GM12878 (cell line): ENCODE measurements around the gene JTB. TPM values are rescaled to one million over a fixed set of nuclear protein-coding genes. Genes with fewer than 3 reads are reported as not detected.

ENCODE experiments used
- ATAC-seq: fragments of 200-7000 bp; cut with Tn5 transposase; 3 replicates; pipeline ENCODE4 v1.9.1; 2020; ENCODE audit warnings: mild to moderate bottlenecking, moderate library complexity
- BruUV-seq: library from RNA; stranded (reverse); fragments of 400-500 nt; replicated peaks from 2 replicates; lab custom pipeline; 2021; lab: Mats Ljungman, UMichigan
- CTCF ChIA-PET: fragments of 300-600 bp; sonication (Branson Sonifier 250); formaldehyde crosslinking; extraction: SDS; loops from one replicate; lab custom pipeline; 2021; ENCODE audit warnings: inconsistent platforms; lab: Yijun Ruan, JAX
- POLR2A ChIA-PET: fragments of 350-600 bp; formaldehyde crosslinking; extraction: SDS; loops from one replicate; lab custom pipeline; 2021; ENCODE audit warnings: inconsistent platforms; lab: Charles Lee
- RAD21 ChIA-PET: fragments of 300-600 bp; sonication (Branson Sonifier 250); formaldehyde crosslinking; loops from one replicate; lab custom pipeline; 2023; ENCODE audit warnings: antibody characterized with exemption; ENCODE audit not compliant: unreplicated experiment; lab: Charles Lee
- SMC1A ChIA-PET: fragments of 300-600 bp; sonication (Branson Sonifier 250); formaldehyde crosslinking; loops from one replicate; lab custom pipeline; 2023; ENCODE audit not compliant: unreplicated experiment, uncharacterized antibody; lab: Charles Lee
- DNase-seq: peaks from one replicate; pipeline ENCODE4 v3.0.0-alpha.2; 2011; ENCODE audit warnings: low read depth, low spot score
- FAIRE-seq: peaks from 3 replicates; lab custom pipeline; 2011; peaks lifted over from hg19 to GRCh38; lab: Jason Lieb, UNC
- H2AFZ ChIP-seq: 2 replicates; pipeline ENCODE4 v1.6.0; 2011; ENCODE audit warnings: low read depth, low read length, control low read depth; ENCODE audit not compliant: control insufficient read depth
- H3K27ac ChIP-seq: 2 replicates; pipeline ENCODE4 v1.5.1; 2011; ENCODE audit warnings: control low read depth; ENCODE audit not compliant: control insufficient read depth, insufficient read depth
- H3K27me3 ChIP-seq, 2 experiments: replicated peaks in 1 of 2; 2 replicates each; pipeline versions ENCODE4 v1.6.0 to v1.6.1; 2011; ENCODE audit warnings: low read length in 1 of 2; ENCODE audit not compliant: control insufficient read depth in 2 of 2, insufficient read depth in 2 of 2
- H3K36me3 ChIP-seq, 2 experiments: 2 replicates each; pipeline ENCODE4 v1.5.1; 2011; ENCODE audit warnings: low read length in 1 of 2; ENCODE audit not compliant: control insufficient read depth in 2 of 2, insufficient read depth in 2 of 2
- H3K4me1 ChIP-seq: 2 replicates; pipeline ENCODE4 v1.6.1; 2011; ENCODE audit warnings: mild to moderate bottlenecking, low read length, moderate library complexity, mixed read lengths; ENCODE audit not compliant: control insufficient read depth, insufficient read depth
- H3K4me2 ChIP-seq: 2 replicates; pipeline ENCODE4 v1.6.0; 2011; ENCODE audit warnings: control low read depth; ENCODE audit not compliant: control insufficient read depth, insufficient read depth
- H3K4me3 ChIP-seq: fragments of 200-600 bp; sonication (generic); 2 replicates; pipeline ENCODE4 v1.5.1; 2016
- H3K79me2 ChIP-seq: 2 replicates; pipeline ENCODE4 v1.6.0; 2011; ENCODE audit warnings: low read length; ENCODE audit not compliant: control insufficient read depth, insufficient read depth
- H3K9ac ChIP-seq: 2 replicates; pipeline ENCODE4 v1.8.0; 2011; ENCODE audit warnings: low read length, control low read depth, mixed read lengths; ENCODE audit not compliant: control insufficient read depth, insufficient read depth
- H3K9me3 ChIP-seq: replicated peaks from 3 replicates; pipeline ENCODE4 v1.5.1; 2011; ENCODE audit warnings: mild to moderate bottlenecking, low read length; ENCODE audit not compliant: control insufficient read depth, insufficient read depth
- H4K20me1 ChIP-seq: 2 replicates; pipeline ENCODE4 v1.6.0; 2011; ENCODE audit not compliant: control insufficient read depth, insufficient read depth
- CEBPB ChIP-seq, 2 experiments: fragments of 150-350 bp in 1 of 2; IDR thresholded peaks; 2 replicates each; pipeline ENCODE4 v1.6.1; 2012 to 2014; ENCODE audit warnings: low read depth in 2 of 2, low read length in 2 of 2, borderline replicate concordance in 1 of 2, inconsistent platforms in 1 of 2
- CEBPZ ChIP-seq: fragments of 150-350 bp; IDR thresholded peaks from 2 replicates; pipeline ENCODE4 v1.6.1; 2016; ENCODE audit warnings: low read depth, low read length
- E2F8 ChIP-seq: fragments of 450-650 bp; IDR thresholded peaks from 2 replicates; pipeline ENCODE4 v1.6.1; 2018; ENCODE audit warnings: mild to moderate bottlenecking, low read depth, moderate library complexity; ENCODE audit not compliant: partially characterized antibody
- EED ChIP-seq: sonication (generic); IDR thresholded peaks from 2 replicates; pipeline ENCODE4 v1.6.1; 2016; ENCODE audit warnings: antibody characterized with exemption, low read depth
- HDGF ChIP-seq: fragments of 450-650 bp; IDR thresholded peaks from 2 replicates; pipeline ENCODE4 v1.6.1; 2016; ENCODE audit warnings: antibody characterized with exemption
- MEF2B ChIP-seq: fragments of 450-650 bp; IDR thresholded peaks from 2 replicates; pipeline ENCODE4 v1.6.1; 2018; ENCODE audit warnings: mild to moderate bottlenecking, moderate library complexity; ENCODE audit not compliant: partially characterized antibody, poor library complexity, severe bottlenecking
- POLR2AphosphoS5 ChIP-seq: IDR thresholded peaks from 2 replicates; pipeline ENCODE4 v1.6.1; 2011; ENCODE audit warnings: mild to moderate bottlenecking, low read length, inconsistent platforms
- POU2F2 ChIP-seq: IDR thresholded peaks from 3 replicates; pipeline ENCODE4 v1.6.1; 2011; ENCODE audit warnings: low read depth, mild to moderate bottlenecking, low read length, borderline replicate concordance
- SREBF1 ChIP-seq: IDR thresholded peaks from 2 replicates; pipeline ENCODE4 v1.6.1; 2012; ENCODE audit warnings: mild to moderate bottlenecking, low read length
- SRF ChIP-seq, 2 experiments: IDR thresholded peaks; 2 replicates each; pipeline ENCODE4 v1.6.1; 2011; ENCODE audit warnings: low read depth in 2 of 2, low read length in 2 of 2, mild to moderate bottlenecking in 1 of 2, moderate library complexity in 1 of 2
- WGBS: methylation state at CpG from one replicate; pipeline ENCODE4 v1.1.6; 2016; ENCODE audit warnings: low lambda C conversion rate; ENCODE audit not compliant: insufficient replicate concordance, insufficient coverage; ENCODE audit errors: missing lambda C conversion rate; 5-methylcytosine and 5-hydroxymethylcytosine counted together
- in situ Hi-C: fragments of 300-500 bp; cut with MboI; formaldehyde crosslinking; loops from 9 replicates; pipeline ENCODE4 v1.14.3; 2018; ENCODE audit warnings: mixed read lengths
- intact Hi-C: fragments of 100-400 bp; cut with micrococcal nuclease; formaldehyde crosslinking; loops from one replicate; pipeline ENCODE4 v1.14.2; 2022; ENCODE audit not compliant: unreplicated experiment
- polyA plus RNA-seq, 11 experiments: library from polyadenylated mRNA; depleted of rRNA in 4 of 11; unstranded in 6 of 11; stranded (reverse) in 5 of 11; fragments of >200 nt; fragmentation: Nextera tagmentation in 4 of 11; fragmentation: Illumina TruSeq in 1 of 11; extraction: Ambion mirVana in 4 of 11; extraction: Trizol in 1 of 11; gene quantifications; 1 replicate in 1 of 11; 2 replicates in 10 of 11; pipeline versions ENCODE4 v1.2.1 to v1.2.3, GENCODE V29; 2011 to 2016; ENCODE audit warnings: inconsistent platforms in 2 of 11, missing spikeins in 2 of 11, low read depth in 1 of 11
- total RNA-seq, 4 experiments: library from RNA; depleted of rRNA in 3 of 4; stranded (reverse); fragments of >200 nt in 3 of 4; fragmentation: Illumina TruSeq in 1 of 4; extraction: Trizol in 1 of 4; gene quantifications; 2 replicates each; pipeline versions ENCODE4 v1.2.1 to v1.2.3, GENCODE V29; 2013 to 2021

Gene JTB
- total and polyA plus RNA-seq, 10 of the 15 experiments (the other 5 are each of a cell fraction or from before 2014, with no cell fraction given), result 25.0 to 298 (median 155) TPM

GRCh38 chr1:153985341-153985912, 8.0 kb upstream of the JTB start (continued):
- TF ChIP-seq E2F8 (no peak), POU2F2 (no peak)

GRCh38 chr1:153984123-153984894, 6.8 kb upstream of the JTB start:
- DNase-seq (no peak), ATAC-seq (no peak), FAIRE-seq (no peak)
- RAD21 ChIA-PET, result interaction anchor here (0.6 to 3.7 kb wide), 6 partner anchors 19 to 478 kb away, joined by 3 to 42 read pairs (median 10); partner anchors contain the start of genes CREB3L4, GATAD2B and SLC39A1
- Histone ChIP-seq H2AFZ (no peak overlapping the region), H3K9ac (no peak overlapping the region), H3K4me3 (no peak overlapping the region), H3K36me3 (no peaks in the 10 kb centered on the region), H3K4me1 (peaks cover 5% of the 10 kb centered on the region), H3K79me2 (no peaks in the 10 kb centered on the region), H4K20me1 (no peaks in the 10 kb centered on the region), H3K4me2 (no peak overlapping the region), H3K9me3 (no peaks in the 10 kb centered on the region), H3K27me3 (no peaks in the 10 kb centered on the region), H3K27ac (no peak overlapping the region)
- SMC1A ChIA-PET, result interaction anchor here (0.7 to 5.2 kb wide), 10 partner anchors 15 to 308 kb away, joined by 3 to 46 read pairs (median 8); partner anchors contain the start of genes CREB3L4, GATAD2B, NPR1 and SLC39A1
- in situ Hi-C loops (loop anchor here (10.0 kb wide), 1 partner anchor 190 kb away; no protein-coding TSS in a partner anchor), intact Hi-C loops (no loop called here)
- CTCF ChIA-PET, result interaction anchor here (0.6 to 6.6 kb wide), 8 partner anchors 9 to 307 kb away, joined by 3 to 85 read pairs (median 10); partner anchors contain the start of genes CREB3L4, NPR1 and SLC39A1
- WGBS, result 72% methylated on average over 6 of the region's 6 CpGs
- BruUV-seq, result no TSS peak
- POLR2A ChIA-PET, result interaction anchor here (0.6 to 2.7 kb wide), 6 partner anchors 17 to 320 kb away, joined by 3 to 17 read pairs (median 6); partner anchors contain the start of genes CREB3L4, GATAD2B and SLC39A1
- TF ChIP-seq MEF2B (no peak), SREBF1 (no peak), HDGF (no peak), SRF (IDR thresholded peaks at IDR 0.05; ENCODE audit: low read depth in 2 of 2, low read length in 2 of 2) (no peak), CEBPZ (no peak), E2F8 (no peak), POLR2AphosphoS5 (no peak), CEBPB (IDR thresholded peaks at IDR 0.05; ENCODE audit: borderline replicate concordance in 1 of 2, low read depth in 2 of 2, low read length in 2 of 2) (no peak), EED (no peak)
